Measurements from ENCODE around the gene CYP2B6. TPM values are rescaled to one million over a fixed set of nuclear protein-coding genes. Genes with fewer than 3 reads are reported as not detected.

Gene CYP2B6
- total and polyA plus RNA-seq, 2 donors (not counting 1 experiment from before 2014, with no cell fraction given) = not detected

- Histone ChIP-seq H3K27me3 (replicated peaks in 1 of 4; ENCODE audit: control extremely low read depth in 1 of 4, control insufficient read depth in 3 of 4, insufficient read depth in 4 of 4, low read length in 3 of 4) (peaks cover 0 to 13% (median 0%) of the 10 kb centered on the region in 4 experiments), H3K4me2 (replicated peaks; ENCODE audit: low read depth, low read length, poor library complexity, severe bottlenecking) (no peak overlapping the region), H3K9me3 (ENCODE audit: control extremely low read depth in 1 of 3, control insufficient read depth in 2 of 3, insufficient read depth in 1 of 3, low read length in 2 of 3) (peaks cover 0 to 3% (median 0%) of the 10 kb centered on the region in 3 donors), H2AFZ (ENCODE audit: insufficient read depth, low read depth, low read length, poor library complexity, severe bottlenecking) (no peak overlapping the region), H4K20me1 (ENCODE audit: control insufficient read depth, insufficient read depth, low read length, poor library complexity, severe bottlenecking) (no peaks in the 10 kb centered on the region), H3K79me2 (ENCODE audit: control insufficient read depth, insufficient read depth, low read length) (no peaks in the 10 kb centered on the region), H3K4me1 (ENCODE audit: control insufficient read depth in 2 of 2, insufficient read depth in 2 of 2, low read length in 2 of 2) (no peaks in the 10 kb centered on the region), H3K36me3 (replicated peaks in 1 of 2; ENCODE audit: control extremely low read depth in 1 of 2, control insufficient read depth in 1 of 2, extremely low read depth in 1 of 2, insufficient read depth in 2 of 2, low read length in 1 of 2) (no peaks in the 10 kb centered on the region), H3K27ac (ENCODE audit: low read length in 2 of 2) (no peak overlapping the region), H3K4me3 (ENCODE audit: control extremely low read depth in 1 of 5, extremely low read depth in 1 of 5, insufficient read depth in 1 of 5, low read depth in 2 of 5, low read length in 4 of 5) (no peak overlapping the region), H3K9ac (ENCODE audit: low read length) (no peak overlapping the region)
- intact Hi-C loops (cut with micrococcal nuclease) = no loop called here
- TF ChIP-seq, protein P1, sequence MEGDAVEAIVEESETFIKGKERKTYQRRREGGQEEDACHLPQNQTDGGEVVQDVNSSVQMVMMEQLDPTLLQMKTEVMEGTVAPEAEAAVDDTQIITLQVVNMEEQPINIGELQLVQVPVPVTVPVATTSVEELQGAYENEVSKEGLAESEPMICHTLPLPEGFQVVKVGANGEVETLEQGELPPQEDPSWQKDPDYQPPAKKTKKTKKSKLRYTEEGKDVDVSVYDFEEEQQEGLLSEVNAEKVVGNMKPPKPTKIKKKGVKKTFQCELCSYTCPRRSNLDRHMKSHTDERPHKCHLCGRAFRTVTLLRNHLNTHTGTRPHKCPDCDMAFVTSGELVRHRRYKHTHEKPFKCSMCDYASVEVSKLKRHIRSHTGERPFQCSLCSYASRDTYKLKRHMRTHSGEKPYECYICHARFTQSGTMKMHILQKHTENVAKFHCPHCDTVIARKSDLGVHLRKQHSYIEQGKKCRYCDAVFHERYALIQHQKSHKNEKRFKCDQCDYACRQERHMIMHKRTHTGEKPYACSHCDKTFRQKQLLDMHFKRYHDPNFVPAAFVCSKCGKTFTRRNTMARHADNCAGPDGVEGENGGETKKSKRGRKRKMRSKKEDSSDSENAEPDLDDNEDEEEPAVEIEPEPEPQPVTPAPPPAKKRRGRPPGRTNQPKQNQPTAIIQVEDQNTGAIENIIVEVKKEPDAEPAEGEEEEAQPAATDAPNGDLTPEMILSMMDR (IDR thresholded peaks at IDR 0.05) = no peak
- no peak for TF ChIP-seq EZH2 (IDR thresholded peaks at IDR 0.05; ENCODE audit: borderline replicate concordance, insufficient read depth, low read depth, low read length, poor library complexity, severe bottlenecking)
- Mint-ChIP-seq H3K4me1 (no peaks in the 10 kb centered on the region), H3K9me3 (ENCODE audit: insufficient read depth) (no peaks in the 10 kb centered on the region), H3K27ac (no peak overlapping the region), H3K27me3 (peaks cover 39% of the 10 kb centered on the region), H3K4me3 (no peak overlapping the region)
- no peak for ATAC-seq (ENCODE audit: low read depth)
- CTCF ChIA-PET = no interaction called here
- DNase-seq = no peak
- WGBS (ENCODE audit: insufficient coverage) = 21% methylated on average over 32 of the region's 32 CpGs
- POLR2A ChIA-PET = no interaction called here
Measured at GRCh38 chr19:41025871-41026270, 34.8 kb downstream of the CYP2B6 start.

DNA sequence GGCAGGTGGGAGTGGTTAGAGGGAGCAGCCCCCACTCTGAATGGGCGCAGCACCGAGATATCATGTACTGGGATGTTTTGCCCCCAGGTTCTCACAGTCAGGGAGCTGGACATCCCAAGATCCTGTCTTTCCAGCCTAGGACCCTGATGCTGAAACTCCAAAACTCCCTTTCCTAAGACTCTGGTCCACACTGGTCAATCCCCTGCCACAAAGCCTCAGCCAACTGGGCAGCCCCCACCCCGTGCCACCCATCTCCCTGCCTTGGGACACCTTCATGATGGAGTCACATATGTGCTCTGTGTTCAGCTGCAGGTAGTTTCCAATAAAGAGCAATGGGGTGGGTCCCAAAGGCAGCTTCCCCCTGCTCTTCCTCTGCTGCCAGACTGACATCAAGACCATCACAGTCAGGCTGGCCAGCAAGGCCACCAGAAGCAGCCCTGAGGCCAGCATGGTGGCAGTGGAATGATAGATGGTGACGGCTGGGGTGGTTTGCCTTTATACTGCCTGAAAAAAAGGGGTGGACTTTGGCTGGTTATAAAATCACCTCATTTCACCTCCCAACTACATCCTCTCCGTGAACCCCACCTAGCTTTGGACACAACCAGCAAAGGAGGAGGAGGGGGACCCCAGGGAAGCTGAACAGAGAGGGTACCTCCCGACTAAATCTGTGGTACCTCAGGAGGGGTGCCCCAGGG, 36.3 kb downstream of the CYP2B6 start:
- TF ChIP-seq EZH2 (IDR thresholded peaks at IDR 0.05; ENCODE audit: borderline replicate concordance, insufficient read depth, low read depth, low read length, poor library complexity, severe bottlenecking) = no peak
- TF ChIP-seq, protein P1 (IDR thresholded peaks at IDR 0.05) = no peak
- Histone ChIP-seq H2AFZ (ENCODE audit: insufficient read depth, low read depth, low read length, poor library complexity, severe bottlenecking) (no peak overlapping the region), H3K4me2 (replicated peaks; ENCODE audit: low read depth, low read length, poor library complexity, severe bottlenecking) (no peak overlapping the region), H3K27ac (ENCODE audit: low read length in 2 of 2) (no peak overlapping the region), H3K9ac (ENCODE audit: low read length) (no peak overlapping the region), H3K4me1 (ENCODE audit: control insufficient read depth in 2 of 2, insufficient read depth in 2 of 2, low read length in 2 of 2) (no peaks in the 10 kb centered on the region), H3K27me3 (replicated peaks in 1 of 4; ENCODE audit: control extremely low read depth in 1 of 4, control insufficient read depth in 3 of 4, insufficient read depth in 4 of 4, low read length in 3 of 4) (peaks cover 0 to 16% (median 0%) of the 10 kb centered on the region in 4 experiments), H3K4me3 (ENCODE audit: control extremely low read depth in 1 of 5, extremely low read depth in 1 of 5, insufficient read depth in 1 of 5, low read depth in 2 of 5, low read length in 4 of 5) (no peak overlapping the region), H4K20me1 (ENCODE audit: control insufficient read depth, insufficient read depth, low read length, poor library complexity, severe bottlenecking) (no peaks in the 10 kb centered on the region), H3K9me3 (ENCODE audit: control extremely low read depth in 1 of 3, control insufficient read depth in 2 of 3, insufficient read depth in 1 of 3, low read length in 2 of 3) (peaks cover 0 to 3% (median 0%) of the 10 kb centered on the region in 3 donors), H3K36me3 (replicated peaks in 1 of 2; ENCODE audit: control extremely low read depth in 1 of 2, control insufficient read depth in 1 of 2, extremely low read depth in 1 of 2, insufficient read depth in 2 of 2, low read length in 1 of 2) (no peaks in the 10 kb centered on the region), H3K79me2 (ENCODE audit: control insufficient read depth, insufficient read depth, low read length) (no peaks in the 10 kb centered on the region)
- Mint-ChIP-seq H3K4me1 (no peaks in the 10 kb centered on the region), H3K27ac (no peak overlapping the region), H3K4me3 (no peak overlapping the region), H3K9me3 (ENCODE audit: insufficient read depth) (no peaks in the 10 kb centered on the region), H3K27me3 (peaks cover 47% of the 10 kb centered on the region)
- intact Hi-C loops (cut with micrococcal nuclease) = no loop called here
- ChIA-PET POLR2A (no interaction called here), CTCF (no interaction called here)
- 94% methylated on average over 4 of the region's 6 CpGs for WGBS (ENCODE audit: insufficient coverage)
- ATAC-seq (ENCODE audit: low read depth) (no peak), DNase-seq (no peak)

Data from B cell (primary cell).